CD14-positive monocyte (primary cell): ENCODE data around the gene ALG14. TPM values are rescaled to one million over a fixed set of nuclear protein-coding genes. Genes with fewer than 3 reads are reported as not detected.

ENCODE experiments used
- DNase-seq, 3 donors: peaks; one replicate each; pipeline ENCODE4 v3.0.0-alpha.2; 2011 to 2022
- H2AFZ ChIP-seq: 2 replicates; pipeline ENCODE4 v1.6.0; 2012; ENCODE audit warnings: mild to moderate bottlenecking, low read depth, low read length, inconsistent platforms; ENCODE audit not compliant: insufficient read depth, poor library complexity, severe bottlenecking
- H3K27ac ChIP-seq, 2 donors: 1 replicate in 1 of 2; 2 replicates in 1 of 2; pipeline ENCODE4 v1.5.1; 2012 to 2013; ENCODE audit warnings: low read length in 2 of 2, control low read depth in 1 of 2, inconsistent platforms in 1 of 2, low read depth in 1 of 2, mild to moderate bottlenecking in 1 of 2
- H3K27me3 ChIP-seq, 2 donors: one replicate each; pipeline versions ENCODE4 v1.6.0 to v1.6.1; 2011 to 2013; ENCODE audit warnings: low read length in 2 of 2; ENCODE audit not compliant: control insufficient read depth in 2 of 2, insufficient read depth in 2 of 2
- H3K36me3 ChIP-seq, 2 donors: replicated peaks in 1 of 2; 1 replicate in 1 of 2; 2 replicates in 1 of 2; pipeline versions ENCODE4 v1.5.1 to v1.6.1; 2012 to 2013; ENCODE audit warnings: low read length in 2 of 2, control low read depth in 1 of 2, inconsistent platforms in 1 of 2, mild to moderate bottlenecking in 1 of 2; ENCODE audit not compliant: insufficient read depth in 2 of 2, control insufficient read depth in 1 of 2
- H3K4me1 ChIP-seq, 2 donors: 1 replicate in 1 of 2; 2 replicates in 1 of 2; pipeline versions ENCODE4 v1.5.1 to v1.6.1; 2012 to 2013; ENCODE audit warnings: low read length in 2 of 2, control low read depth in 1 of 2, inconsistent platforms in 1 of 2, mild to moderate bottlenecking in 1 of 2, moderate library complexity in 1 of 2; ENCODE audit not compliant: insufficient read depth in 2 of 2, control insufficient read depth in 1 of 2
- H3K4me2 ChIP-seq: replicated peaks from 2 replicates; pipeline ENCODE3; 2012; ENCODE audit warnings: low read length, moderate library complexity, mild to moderate bottlenecking; ENCODE audit not compliant: poor library complexity, severe bottlenecking; ENCODE audit errors: extremely low read depth
- H3K4me3 ChIP-seq, 3 experiments: fragments of 200-600 bp in 1 of 3; sonication (generic) in 1 of 3; replicated peaks in 1 of 3; 1 replicate in 2 of 3; 2 replicates in 1 of 3; pipeline ENCODE4 v1.5.1; 2011 to 2013; ENCODE audit warnings: low read length in 3 of 3, mild to moderate bottlenecking in 3 of 3, control low read depth in 2 of 3, low read depth in 2 of 3, inconsistent platforms in 1 of 3, moderate library complexity in 1 of 3
- H3K79me2 ChIP-seq: 2 replicates; pipeline ENCODE4 v1.6.0; 2012; ENCODE audit warnings: mild to moderate bottlenecking, control low read depth, inconsistent platforms, low read length, moderate library complexity; ENCODE audit not compliant: insufficient read depth
- H3K9ac ChIP-seq: 2 replicates; pipeline ENCODE4 v1.6.0; 2017; ENCODE audit warnings: low read length, mild to moderate bottlenecking; ENCODE audit not compliant: insufficient read depth, poor library complexity, severe bottlenecking
- H3K9me3 ChIP-seq, 2 donors: replicated peaks in 1 of 2; 1 replicate in 1 of 2; 2 replicates in 1 of 2; pipeline versions ENCODE4 v1.5.1 to v1.6.1; 2012 to 2013; ENCODE audit warnings: low read length in 2 of 2, control low read depth in 1 of 2; ENCODE audit not compliant: control insufficient read depth in 1 of 2, insufficient read depth in 1 of 2
- H4K20me1 ChIP-seq: 2 replicates; pipeline ENCODE4 v1.6.0; 2012; ENCODE audit warnings: mild to moderate bottlenecking, low read length, control low read depth, moderate library complexity; ENCODE audit not compliant: insufficient read depth
- H3K27ac Mint-ChIP-seq, 7 donors: one replicate each; pipeline ENCODE4 v1.8.0; 2020; ENCODE audit warnings: mild to moderate bottlenecking in 7 of 7, mixed read lengths in 7 of 7, moderate library complexity in 6 of 7, inconsistent platforms in 2 of 7
- H3K27me3 Mint-ChIP-seq, 3 donors: one replicate each; pipeline ENCODE4 v1.8.0; 2021 to 2022; ENCODE audit warnings: low read depth in 3 of 3, mild to moderate bottlenecking in 3 of 3, mixed read lengths in 3 of 3, moderate library complexity in 3 of 3, inconsistent platforms in 1 of 3
- H3K36me3 Mint-ChIP-seq, 2 donors: one replicate each; pipeline ENCODE4 v1.8.0; 2020; ENCODE audit warnings: mixed read lengths in 2 of 2, inconsistent platforms in 1 of 2, mild to moderate bottlenecking in 1 of 2
- H3K4me1 Mint-ChIP-seq: one replicate; pipeline ENCODE4 v1.8.0; 2020; ENCODE audit warnings: mild to moderate bottlenecking, mixed read lengths
- H3K4me3 Mint-ChIP-seq, 2 donors: one replicate each; pipeline ENCODE4 v1.8.0; 2020; ENCODE audit warnings: mild to moderate bottlenecking in 2 of 2, mixed read lengths in 2 of 2, moderate library complexity in 1 of 2
- H3K9me3 Mint-ChIP-seq, 7 donors: one replicate each; pipeline ENCODE4 v1.8.0; 2020 to 2022; ENCODE audit warnings: mixed read lengths in 7 of 7, mild to moderate bottlenecking in 6 of 7, moderate library complexity in 6 of 7, inconsistent platforms in 2 of 7
- WGBS: methylation state at CpG from one replicate; pipeline ENCODE4 v1.1.5; 2013; ENCODE audit warnings: missing lambda C conversion rate; ENCODE audit not compliant: insufficient coverage; 5-methylcytosine and 5-hydroxymethylcytosine counted together
- intact Hi-C, 2 donors: fragments of 100-400 bp; cut with micrococcal nuclease; formaldehyde crosslinking; loops; one replicate each; pipeline versions ENCODE4 v1.15.0 to v1.15.1; 2023
- polyA plus RNA-seq, 3 donors: library from polyadenylated mRNA; depleted of rRNA in 1 of 3; unstranded in 2 of 3; stranded (reverse) in 1 of 3; fragments of 300-500 nt in 2 of 3; fragments of >200 nt in 1 of 3; fragmentation: Illumina TruSeq in 2 of 3; gene quantifications; 1 replicate in 2 of 3; 2 replicates in 1 of 3; pipeline ENCODE4 v1.2.3, GENCODE V29; 2012 to 2021
- TF ChIP-seq, protein P1 (sequence below): fragments of 200-600 bp; IDR thresholded peaks from one replicate; pipeline ENCODE4 v1.8.0; 2022; ENCODE audit warnings: antibody characterized with exemption, mild to moderate bottlenecking

Gene ALG14
- polyA plus RNA-seq, 3 donors: 0.27 to 5.5 (median 4.4) TPM

DNA sequence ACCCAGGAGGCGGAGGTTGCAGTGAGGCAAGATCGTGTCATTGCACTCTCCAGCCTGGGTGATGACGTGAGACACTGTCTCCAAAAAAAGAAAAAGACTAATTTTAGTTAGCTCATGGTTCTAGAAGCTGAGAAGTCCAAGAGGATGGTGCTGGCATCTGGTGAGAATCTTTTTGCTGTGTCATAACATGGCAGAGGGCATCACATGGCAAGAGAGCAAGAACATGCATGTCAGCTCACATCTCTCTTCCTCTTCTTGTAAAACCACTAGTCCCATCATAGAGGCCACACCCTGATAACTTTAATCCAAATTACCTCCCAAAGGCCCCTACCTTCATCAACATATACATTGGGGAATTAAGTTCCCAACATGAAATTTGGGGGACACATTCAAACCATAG, 132.0 kb downstream of the ALG14 start:
- H3K79me2 ChIP-seq: no peaks in the 10 kb centered on the region
- H3K4me1 ChIP-seq: no peaks in the 10 kb centered on the region
- Mint-ChIP-seq H3K4me1 (no peaks in the 10 kb centered on the region), H3K36me3 (no peaks in the 10 kb centered on the region), H3K27me3 (peaks cover 4 to 7% (median 7%) of the 10 kb centered on the region in 3 donors), H3K9me3 (peaks cover 0 to 4% (median 0%) of the 10 kb centered on the region in 7 donors), H3K4me3 (no peak overlapping the region), H3K27ac (no peak overlapping the region)
- peaks cover 0 to 2% of the 10 kb centered on the region in 2 donors for H3K27me3 ChIP-seq
- H3K27ac ChIP-seq: no peak overlapping the region
- 85% methylated on average over 3 of the region's 3 CpGs for WGBS
- H3K9ac ChIP-seq: no peak overlapping the region
- H3K4me3 ChIP-seq: no peak overlapping the region
- H3K4me2 ChIP-seq: no peak overlapping the region
- H4K20me1 ChIP-seq: no peaks in the 10 kb centered on the region
- no peaks in the 10 kb centered on the region for H3K9me3 ChIP-seq
- H3K36me3 ChIP-seq: no peaks in the 10 kb centered on the region
- DNase-seq: no peak
- intact Hi-C loops: loop anchor here in 1 of 2 donors (10.0 kb wide), 1 partner anchor 64 kb away; no protein-coding TSS in a partner anchor
- TF ChIP-seq, protein P1, sequence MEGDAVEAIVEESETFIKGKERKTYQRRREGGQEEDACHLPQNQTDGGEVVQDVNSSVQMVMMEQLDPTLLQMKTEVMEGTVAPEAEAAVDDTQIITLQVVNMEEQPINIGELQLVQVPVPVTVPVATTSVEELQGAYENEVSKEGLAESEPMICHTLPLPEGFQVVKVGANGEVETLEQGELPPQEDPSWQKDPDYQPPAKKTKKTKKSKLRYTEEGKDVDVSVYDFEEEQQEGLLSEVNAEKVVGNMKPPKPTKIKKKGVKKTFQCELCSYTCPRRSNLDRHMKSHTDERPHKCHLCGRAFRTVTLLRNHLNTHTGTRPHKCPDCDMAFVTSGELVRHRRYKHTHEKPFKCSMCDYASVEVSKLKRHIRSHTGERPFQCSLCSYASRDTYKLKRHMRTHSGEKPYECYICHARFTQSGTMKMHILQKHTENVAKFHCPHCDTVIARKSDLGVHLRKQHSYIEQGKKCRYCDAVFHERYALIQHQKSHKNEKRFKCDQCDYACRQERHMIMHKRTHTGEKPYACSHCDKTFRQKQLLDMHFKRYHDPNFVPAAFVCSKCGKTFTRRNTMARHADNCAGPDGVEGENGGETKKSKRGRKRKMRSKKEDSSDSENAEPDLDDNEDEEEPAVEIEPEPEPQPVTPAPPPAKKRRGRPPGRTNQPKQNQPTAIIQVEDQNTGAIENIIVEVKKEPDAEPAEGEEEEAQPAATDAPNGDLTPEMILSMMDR: no peak
- H2AFZ ChIP-seq: no peak overlapping the region

DNA sequence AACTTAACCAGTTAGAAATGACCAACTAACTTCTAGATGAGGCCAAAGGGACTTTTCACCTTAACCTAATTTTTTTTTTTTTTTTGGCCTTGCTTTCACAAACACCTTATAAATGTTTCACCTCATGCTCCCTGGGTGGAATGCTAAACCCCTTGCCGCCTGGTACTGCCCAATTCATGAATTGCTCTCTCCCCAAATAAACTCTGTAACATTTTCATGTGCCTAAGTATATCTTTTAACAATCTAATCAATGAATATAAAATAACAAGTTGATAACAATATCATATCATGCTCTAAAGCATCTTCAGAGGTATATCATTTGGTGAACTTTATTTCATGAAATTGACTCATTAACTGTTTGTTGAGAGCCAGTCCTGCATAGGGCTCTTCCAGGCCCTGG, 134.9 kb downstream of the ALG14 start:
- Histone ChIP-seq H3K4me2 (no peak overlapping the region), H3K36me3 (no peaks in the 10 kb centered on the region), H3K4me1 (no peaks in the 10 kb centered on the region), H3K27me3 (no peaks in the 10 kb centered on the region), H3K4me3 (no peak overlapping the region), H3K27ac (no peak overlapping the region), H3K79me2 (no peaks in the 10 kb centered on the region), H4K20me1 (no peaks in the 10 kb centered on the region), H3K9ac (no peak overlapping the region), H3K9me3 (no peaks in the 10 kb centered on the region), H2AFZ (no peak overlapping the region)
- Mint-ChIP-seq H3K27me3 (peaks cover 1 to 7% (median 7%) of the 10 kb centered on the region in 3 donors), H3K27ac (no peak overlapping the region), H3K9me3 (peaks cover 0 to 4% (median 0%) of the 10 kb centered on the region in 7 donors), H3K4me3 (no peak overlapping the region), H3K4me1 (no peaks in the 10 kb centered on the region), H3K36me3 (no peaks in the 10 kb centered on the region)
- DNase-seq: no peak
- TF ChIP-seq, protein P1: no peak
- intact Hi-C loops: no loop called here
- no CpG with 5 or more reads among the region's 1 CpG for WGBS
